ENCODE data around the gene BMP2K. TPM values are rescaled to one million over a fixed set of nuclear protein-coding genes. Genes with fewer than 3 reads are reported as not detected.

Gene BMP2K
- total RNA-seq = 15.7 and 24.3 TPM in 2 replicates

DNA sequence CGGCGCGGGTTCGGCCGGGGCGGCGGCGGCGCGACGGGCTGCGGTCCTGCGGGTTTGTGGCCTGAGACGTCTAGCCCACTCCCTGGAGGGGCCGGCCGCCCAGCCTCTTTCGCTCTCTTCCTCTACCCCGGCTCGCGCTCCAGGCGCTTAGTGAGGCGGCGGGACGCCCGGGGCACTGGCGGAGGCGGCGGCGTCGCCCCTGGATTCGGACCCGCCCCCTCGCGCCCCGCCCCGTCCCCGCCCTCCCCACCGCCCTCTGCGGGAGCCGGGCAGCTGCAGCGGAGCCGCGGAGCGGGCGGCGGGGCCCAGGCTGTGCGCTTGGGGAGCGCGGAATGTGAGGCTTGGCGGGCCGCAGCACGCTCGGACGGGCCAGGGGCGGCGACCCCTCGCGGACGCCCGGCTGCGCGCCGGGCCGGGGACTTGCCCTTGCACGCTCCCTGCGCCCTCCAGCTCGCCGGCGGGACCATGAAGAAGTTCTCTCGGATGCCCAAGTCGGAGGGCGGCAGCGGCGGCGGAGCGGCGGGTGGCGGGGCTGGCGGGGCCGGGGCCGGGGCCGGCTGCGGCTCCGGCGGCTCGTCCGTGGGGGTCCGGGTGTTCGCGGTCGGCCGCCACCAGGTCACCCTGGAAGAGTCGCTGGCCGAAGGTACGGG lies at the start of gene BMP2K:
TSS of gene BMP2K (plus strand) at position 272 of the 650 bp plus-strand sequence. CDS start at position 466, 194 bp downstream.

GRCh38 chr4:78938868-78939666 lies 162.9 kb downstream of the BMP2K start, which contains the start of gene PAQR3:
Gene PAQR3 (minus strand): TSS chr4:78939438. CDS start chr4:78939224, 214 bp downstream.

Other genes with a start within 250 kb of the BMP2K start
- 12.8 and 20.6 TPM in 2 replicates for gene ANXA3, start 224.6 kb upstream of the BMP2K start, total RNA-seq
- 9.0 and 9.9 TPM in 2 replicates for gene PAQR3, start 163.1 kb downstream of the BMP2K start, total RNA-seq

All from cardiac atrium fibroblast (primary cell).